ENCODE results near the gene KCTD15. TPM values are rescaled to one million over a fixed set of nuclear protein-coding genes. Genes with fewer than 3 reads are reported as not detected.

The KCTD15 gene
- total and polyA plus RNA-seq, 10 of the 15 experiments (the other 5 are each of a cell fraction or from before 2014, with no cell fraction given): not detected

GRCh38 chr19:33812388-33813330 is 16.0 kb downstream of the KCTD15 start:
- BruUV-seq (replicated peaks): no TSS peak
- RAD21 ChIA-PET (ENCODE audit: unreplicated experiment): no interaction called here
- CTCF ChIA-PET: no interaction called here

More at GRCh38 chr19:33812388-33813330, 16.0 kb downstream of the KCTD15 start:
- Histone ChIP-seq H3K36me3 (ENCODE audit: control insufficient read depth in 2 of 2, insufficient read depth in 2 of 2, low read length in 1 of 2) (no peaks in the 10 kb centered on the region), H3K27ac (ENCODE audit: control insufficient read depth, insufficient read depth) (no peak overlapping the region), H3K9me3 (replicated peaks; ENCODE audit: control insufficient read depth, insufficient read depth, low read length) (no peaks in the 10 kb centered on the region), H4K20me1 (ENCODE audit: control insufficient read depth, insufficient read depth) (no peaks in the 10 kb centered on the region), H3K9ac (ENCODE audit: control insufficient read depth, insufficient read depth, low read length) (no peak overlapping the region), H3K4me3 (no peak overlapping the region), H3K4me2 (ENCODE audit: control insufficient read depth, insufficient read depth) (no peak overlapping the region), H2AFZ (ENCODE audit: control insufficient read depth, low read depth, low read length) (no peak overlapping the region), H3K4me1 (ENCODE audit: control insufficient read depth, insufficient read depth, low read length) (no peaks in the 10 kb centered on the region), H3K27me3 (replicated peaks in 1 of 2; ENCODE audit: control insufficient read depth in 2 of 2, insufficient read depth in 2 of 2, low read length in 1 of 2) (no peaks in the 10 kb centered on the region), H3K79me2 (ENCODE audit: control insufficient read depth, insufficient read depth, low read length) (no peaks in the 10 kb centered on the region)
- in situ Hi-C loops (cut with MboI) (no loop called here), intact Hi-C loops (cut with micrococcal nuclease; ENCODE audit: unreplicated experiment) (no loop called here)
- ChIA-PET POLR2A (no interaction called here), SMC1A (ENCODE audit: uncharacterized antibody, unreplicated experiment) (no interaction called here)
- no peak for DNase-seq (ENCODE audit: low read depth, low spot score)
- no peak for FAIRE-seq
- no peak for TF ChIP-seq IRF4 (IDR thresholded peaks at IDR 0.05; ENCODE audit: low read depth, low read length)
- no peak for TF ChIP-seq MEF2B (IDR thresholded peaks at IDR 0.05; ENCODE audit: partially characterized antibody, poor library complexity, severe bottlenecking)
- no peak for TF ChIP-seq GABPA (IDR thresholded peaks at IDR 0.05; ENCODE audit: low read depth)
- TF ChIP-seq CHD4 (IDR thresholded peaks at IDR 0.05): no peak
- no peak for TF ChIP-seq SPI1 (IDR thresholded peaks at IDR 0.05; ENCODE audit: borderline replicate concordance, insufficient read depth, low read depth, low read length)
- TF ChIP-seq, protein P1, sequence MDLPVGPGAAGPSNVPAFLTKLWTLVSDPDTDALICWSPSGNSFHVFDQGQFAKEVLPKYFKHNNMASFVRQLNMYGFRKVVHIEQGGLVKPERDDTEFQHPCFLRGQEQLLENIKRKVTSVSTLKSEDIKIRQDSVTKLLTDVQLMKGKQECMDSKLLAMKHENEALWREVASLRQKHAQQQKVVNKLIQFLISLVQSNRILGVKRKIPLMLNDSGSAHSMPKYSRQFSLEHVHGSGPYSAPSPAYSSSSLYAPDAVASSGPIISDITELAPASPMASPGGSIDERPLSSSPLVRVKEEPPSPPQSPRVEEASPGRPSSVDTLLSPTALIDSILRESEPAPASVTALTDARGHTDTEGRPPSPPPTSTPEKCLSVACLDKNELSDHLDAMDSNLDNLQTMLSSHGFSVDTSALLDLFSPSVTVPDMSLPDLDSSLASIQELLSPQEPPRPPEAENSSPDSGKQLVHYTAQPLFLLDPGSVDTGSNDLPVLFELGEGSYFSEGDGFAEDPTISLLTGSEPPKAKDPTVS (IDR thresholded peaks at IDR 0.05; ENCODE audit: low read depth, low read length): no peak
- no peak for TF ChIP-seq HCFC1 (IDR thresholded peaks at IDR 0.05; ENCODE audit: low read length)
- TF ChIP-seq, protein P2, sequence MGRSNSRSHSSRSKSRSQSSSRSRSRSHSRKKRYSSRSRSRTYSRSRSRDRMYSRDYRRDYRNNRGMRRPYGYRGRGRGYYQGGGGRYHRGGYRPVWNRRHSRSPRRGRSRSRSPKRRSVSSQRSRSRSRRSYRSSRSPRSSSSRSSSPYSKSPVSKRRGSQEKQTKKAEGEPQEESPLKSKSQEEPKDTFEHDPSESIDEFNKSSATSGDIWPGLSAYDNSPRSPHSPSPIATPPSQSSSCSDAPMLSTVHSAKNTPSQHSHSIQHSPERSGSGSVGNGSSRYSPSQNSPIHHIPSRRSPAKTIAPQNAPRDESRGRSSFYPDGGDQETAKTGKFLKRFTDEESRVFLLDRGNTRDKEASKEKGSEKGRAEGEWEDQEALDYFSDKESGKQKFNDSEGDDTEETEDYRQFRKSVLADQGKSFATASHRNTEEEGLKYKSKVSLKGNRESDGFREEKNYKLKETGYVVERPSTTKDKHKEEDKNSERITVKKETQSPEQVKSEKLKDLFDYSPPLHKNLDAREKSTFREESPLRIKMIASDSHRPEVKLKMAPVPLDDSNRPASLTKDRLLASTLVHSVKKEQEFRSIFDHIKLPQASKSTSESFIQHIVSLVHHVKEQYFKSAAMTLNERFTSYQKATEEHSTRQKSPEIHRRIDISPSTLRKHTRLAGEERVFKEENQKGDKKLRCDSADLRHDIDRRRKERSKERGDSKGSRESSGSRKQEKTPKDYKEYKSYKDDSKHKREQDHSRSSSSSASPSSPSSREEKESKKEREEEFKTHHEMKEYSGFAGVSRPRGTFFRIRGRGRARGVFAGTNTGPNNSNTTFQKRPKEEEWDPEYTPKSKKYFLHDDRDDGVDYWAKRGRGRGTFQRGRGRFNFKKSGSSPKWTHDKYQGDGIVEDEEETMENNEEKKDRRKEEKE (IDR thresholded peaks at IDR 0.05): no peak
- TF ChIP-seq PML (IDR thresholded peaks at IDR 0.05; ENCODE audit: low read length): no peak
- TF ChIP-seq IKZF1 (conservative IDR thresholded peaks at IDR 0.05): no peak
- no peak for TF ChIP-seq KAT2A (conservative IDR thresholded peaks at IDR 0.05; ENCODE audit: control insufficient read depth, low read depth, low read length)
- TF ChIP-seq, protein P3, sequence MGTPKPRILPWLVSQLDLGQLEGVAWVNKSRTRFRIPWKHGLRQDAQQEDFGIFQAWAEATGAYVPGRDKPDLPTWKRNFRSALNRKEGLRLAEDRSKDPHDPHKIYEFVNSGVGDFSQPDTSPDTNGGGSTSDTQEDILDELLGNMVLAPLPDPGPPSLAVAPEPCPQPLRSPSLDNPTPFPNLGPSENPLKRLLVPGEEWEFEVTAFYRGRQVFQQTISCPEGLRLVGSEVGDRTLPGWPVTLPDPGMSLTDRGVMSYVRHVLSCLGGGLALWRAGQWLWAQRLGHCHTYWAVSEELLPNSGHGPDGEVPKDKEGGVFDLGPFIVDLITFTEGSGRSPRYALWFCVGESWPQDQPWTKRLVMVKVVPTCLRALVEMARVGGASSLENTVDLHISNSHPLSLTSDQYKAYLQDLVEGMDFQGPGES (IDR thresholded peaks at IDR 0.05): no peak
- no peak for TF ChIP-seq SMAD1 (IDR thresholded peaks at IDR 0.05; ENCODE audit: low read depth, partially characterized antibody)
- TF ChIP-seq ZNF217 (IDR thresholded peaks at IDR 0.05): no peak
- 35% methylated on average over 27 of the region's 28 CpGs for WGBS (ENCODE audit: insufficient coverage, insufficient replicate concordance, low lambda C conversion rate, missing lambda C conversion rate)
- ATAC-seq: no peak

Data from GM12878 (cell line).